CD4-positive, alpha-beta T cell (primary cell): ENCODE measurements around the gene MAPKBP1. TPM values are rescaled to one million over a fixed set of nuclear protein-coding genes. Genes with fewer than 3 reads are reported as not detected.

Experiments used
- ATAC-seq: fragments of 200-7000 bp; cut with Tn5 transposase; one replicate; pipeline ENCODE4 v1.10.0; 2022; ENCODE audit warnings: mild to moderate bottlenecking; ENCODE audit not compliant: poor library complexity
- CTCF ChIA-PET: fragments of 350-600 bp; sonication (Branson Sonifier 250); formaldehyde crosslinking; loops from one replicate; lab custom pipeline; 2021; ENCODE audit warnings: antibody characterized with exemption, inconsistent platforms; lab: Charles Lee
- POLR2A ChIA-PET: fragments of 350-600 bp; sonication (Branson Sonifier 250); formaldehyde crosslinking; loops from one replicate; lab custom pipeline; 2021; ENCODE audit warnings: antibody characterized with exemption, inconsistent platforms; lab: Charles Lee
- DNase-seq, 14 experiments: peaks; one replicate each; pipeline ENCODE4 v3.0.0-alpha.2; 2013 to 2020; ENCODE audit warnings: mixed read lengths in 2 of 14
- H3K27ac ChIP-seq, 2 donors: one replicate each; pipeline versions ENCODE4 v1.5.1 to v1.7.0; 2013; ENCODE audit warnings: low read length in 2 of 2, low read depth in 1 of 2, mild to moderate bottlenecking in 1 of 2
- H3K27me3 ChIP-seq, 2 experiments: 1 replicate in 1 of 2; 2 replicates in 1 of 2; pipeline versions ENCODE4 v1.6.1 to v1.7.0; 2013; ENCODE audit warnings: low read length in 2 of 2, control low read depth in 1 of 2, mild to moderate bottlenecking in 1 of 2, moderate library complexity in 1 of 2; ENCODE audit not compliant: insufficient read depth in 2 of 2, control insufficient read depth in 1 of 2
- H3K36me3 ChIP-seq: one replicate; pipeline ENCODE4 v1.6.1; 2013; ENCODE audit warnings: low read length, control low read depth; ENCODE audit not compliant: insufficient read depth
- H3K4me1 ChIP-seq: one replicate; pipeline ENCODE4 v1.6.1; 2013; ENCODE audit warnings: low read length, control low read depth; ENCODE audit not compliant: insufficient read depth
- H3K4me3 ChIP-seq: one replicate; pipeline ENCODE4 v1.5.1; 2013; ENCODE audit warnings: mild to moderate bottlenecking, low read length, moderate library complexity
- H3K9me3 ChIP-seq, 2 experiments: 1 replicate in 1 of 2; 2 replicates in 1 of 2; pipeline versions ENCODE4 v1.6.1 to v1.7.0; 2013; ENCODE audit warnings: low read length in 2 of 2, mild to moderate bottlenecking in 2 of 2, control low read depth in 1 of 2, moderate library complexity in 1 of 2; ENCODE audit not compliant: control insufficient read depth in 1 of 2, insufficient read depth in 1 of 2
- H3K27ac Mint-ChIP-seq: one replicate; pipeline ENCODE4 v1.8.0; 2020; ENCODE audit warnings: mixed read lengths
- H3K27me3 Mint-ChIP-seq: one replicate; pipeline ENCODE4 v1.8.0; 2021; ENCODE audit warnings: mixed read lengths
- H3K36me3 Mint-ChIP-seq: one replicate; pipeline ENCODE4 v1.8.0; 2021; ENCODE audit warnings: low read depth, mixed read lengths
- H3K4me1 Mint-ChIP-seq: one replicate; pipeline ENCODE4 v1.8.0; 2021; ENCODE audit warnings: low read depth, mixed read lengths
- H3K4me3 Mint-ChIP-seq: one replicate; pipeline ENCODE4 v1.8.0; 2020; ENCODE audit warnings: mild to moderate bottlenecking, mixed read lengths
- H3K9me3 Mint-ChIP-seq: one replicate; pipeline ENCODE4 v1.8.0; 2020; ENCODE audit warnings: mixed read lengths
- intact Hi-C, 2 experiments: fragments of 100-400 bp; cut with DNase I in 1 of 2; cut with micrococcal nuclease in 1 of 2; formaldehyde crosslinking; loops; one replicate each; pipeline versions ENCODE4 v1.15.1 to v1.9.0; 2023 to 2025; cut with DNase I, micrococcal nuclease
- total RNA-seq, 174 experiments: library from RNA in 2 of 174; stranded (reverse) in 2 of 174; gene quantifications; one replicate each; pipeline ENCODE4 v1.2.3 and lab custom pipeline; 2021 to 2026
- TF ChIP-seq, protein P1 (sequence below): fragments of 200-600 bp; IDR thresholded peaks from one replicate; pipeline ENCODE4 v1.8.0; 2022; ENCODE audit warnings: antibody characterized with exemption, mild to moderate bottlenecking

The MAPKBP1 gene
- total RNA-seq, 2 experiments from 2014 or later: 26.0 to 30.0 TPM

DNA sequence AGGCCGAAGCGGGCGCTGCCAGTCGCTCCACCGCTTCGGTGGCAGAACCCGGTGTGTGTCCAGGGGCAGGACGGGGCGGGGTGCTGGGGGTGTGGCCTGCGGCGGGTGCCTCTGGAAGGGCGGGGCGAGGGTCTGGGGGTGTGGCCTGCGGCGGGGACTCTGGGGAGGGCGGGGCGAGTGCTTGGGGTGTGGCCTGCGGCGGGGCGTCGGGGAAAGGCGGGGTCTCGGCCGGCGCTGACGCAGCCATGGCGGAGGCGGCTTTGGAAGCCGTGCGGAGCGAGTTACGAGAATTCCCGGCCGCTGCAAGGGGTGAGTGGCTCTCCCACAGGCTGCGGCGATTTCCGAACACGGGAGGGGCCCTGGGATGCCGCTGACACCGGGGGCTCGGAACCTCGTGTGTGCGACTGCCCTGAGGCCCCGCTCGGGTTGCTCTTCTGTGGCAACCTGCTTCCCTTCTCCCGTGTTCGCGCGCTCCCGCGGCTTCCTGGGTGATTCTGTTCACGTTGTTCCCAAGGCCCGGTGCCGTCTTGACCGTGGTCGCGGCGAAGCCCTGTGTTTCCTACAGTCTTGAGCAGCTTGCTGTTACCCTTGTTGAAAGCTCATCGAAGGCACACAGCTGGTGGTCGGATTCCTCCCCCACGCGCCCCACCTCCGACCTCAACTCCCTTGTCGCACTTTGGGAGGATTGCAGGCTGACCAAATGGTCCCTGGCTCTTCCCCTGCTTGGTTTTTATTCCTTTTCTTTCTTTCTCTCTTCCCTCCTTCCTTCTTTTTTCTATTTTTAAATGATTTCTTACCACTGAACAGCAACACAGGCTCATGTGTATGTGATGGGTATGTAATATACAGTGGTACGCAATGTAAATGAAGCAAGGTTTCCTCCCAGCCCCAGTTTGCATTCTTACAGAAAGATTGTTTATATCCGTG, 53.9 kb downstream of the MAPKBP1 start, which contains the start of gene JMJD7:
Gene JMJD7 (plus strand): TSS at position 213 of the 927 bp plus-strand sequence. CDS start 33 bp downstream, at position 246.
- no peaks in the 10 kb centered on the region for H3K9me3 ChIP-seq
- peak within 1 kb of the TSS; percentile 87 for H3K27ac Mint-ChIP-seq
- H3K27me3 ChIP-seq: no peaks in the 10 kb centered on the region
- H3K4me3 ChIP-seq: peak within 1 kb of the TSS; percentile 92
- H3K9me3 Mint-ChIP-seq: no peaks in the 10 kb centered on the region
- TF ChIP-seq, protein P1, sequence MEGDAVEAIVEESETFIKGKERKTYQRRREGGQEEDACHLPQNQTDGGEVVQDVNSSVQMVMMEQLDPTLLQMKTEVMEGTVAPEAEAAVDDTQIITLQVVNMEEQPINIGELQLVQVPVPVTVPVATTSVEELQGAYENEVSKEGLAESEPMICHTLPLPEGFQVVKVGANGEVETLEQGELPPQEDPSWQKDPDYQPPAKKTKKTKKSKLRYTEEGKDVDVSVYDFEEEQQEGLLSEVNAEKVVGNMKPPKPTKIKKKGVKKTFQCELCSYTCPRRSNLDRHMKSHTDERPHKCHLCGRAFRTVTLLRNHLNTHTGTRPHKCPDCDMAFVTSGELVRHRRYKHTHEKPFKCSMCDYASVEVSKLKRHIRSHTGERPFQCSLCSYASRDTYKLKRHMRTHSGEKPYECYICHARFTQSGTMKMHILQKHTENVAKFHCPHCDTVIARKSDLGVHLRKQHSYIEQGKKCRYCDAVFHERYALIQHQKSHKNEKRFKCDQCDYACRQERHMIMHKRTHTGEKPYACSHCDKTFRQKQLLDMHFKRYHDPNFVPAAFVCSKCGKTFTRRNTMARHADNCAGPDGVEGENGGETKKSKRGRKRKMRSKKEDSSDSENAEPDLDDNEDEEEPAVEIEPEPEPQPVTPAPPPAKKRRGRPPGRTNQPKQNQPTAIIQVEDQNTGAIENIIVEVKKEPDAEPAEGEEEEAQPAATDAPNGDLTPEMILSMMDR: no peak
- ChIA-PET POLR2A (interaction anchor here (1.2 to 3.4 kb wide), 7 partner anchors 16 to 144 kb away, joined by 3 to 25 read pairs (median 5); partner anchors contain the start of genes EHD4 and MAPKBP1), CTCF (interaction anchor here (0.8 to 2.9 kb wide), 3 partner anchors 16 to 77 kb away, joined by 3 to 19 read pairs (median 3); partner anchors contain the start of gene MAPKBP1)
- ATAC-seq (peak; percentile 94), DNase-seq (peak; percentile 92 to 99 (median 96))
- peak within 1 kb of the TSS; percentile 90 for H3K4me3 Mint-ChIP-seq
- no peaks in the 10 kb centered on the region for H3K27me3 Mint-ChIP-seq
- intact Hi-C loops: loop anchor here (1.0 to 5.0 kb wide), 9 partner anchors 54 to 426 kb away; partner anchors contain the start of genes EHD4 (in 1 of the 2), MAPKBP1 (in 1 of the 2), NDUFAF1 (in 1 of the 2) and RTF1 (in 1 of the 2)
- H3K36me3 ChIP-seq: peaks cover 30% of the 10 kb centered on the region
- peaks cover 52% of the 10 kb centered on the region for H3K4me1 ChIP-seq
- peaks cover 41% of the 10 kb centered on the region for H3K36me3 Mint-ChIP-seq
- peaks cover 30% of the 10 kb centered on the region for H3K4me1 Mint-ChIP-seq
- peak within 1 kb of the TSS; percentile 53 to 64 for H3K27ac ChIP-seq

DNA sequence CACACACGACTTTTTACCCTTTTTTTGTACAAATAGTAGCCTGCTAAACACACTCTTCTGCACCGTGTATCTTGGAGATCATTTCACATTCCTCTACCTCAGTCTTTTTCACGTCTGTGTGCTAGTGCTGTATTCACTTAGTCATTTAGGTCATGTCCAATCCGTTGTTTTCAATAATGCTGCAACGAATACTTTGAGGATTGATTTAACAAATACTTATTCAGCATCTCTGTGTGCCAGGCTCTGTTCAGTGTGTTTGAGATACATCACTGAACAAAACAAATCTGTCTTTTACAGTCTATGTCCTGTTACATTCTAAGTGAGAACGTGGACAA, 54.5 kb downstream of the MAPKBP1 start:
- no peaks in the 10 kb centered on the region for H3K9me3 Mint-ChIP-seq
- H3K27ac ChIP-seq: no peak overlapping the region

More for the DNA sequence above, 54.5 kb downstream of the MAPKBP1 start:
- DNase-seq (no peak), ATAC-seq (no peak)
- Mint-ChIP-seq H3K27ac (peak overlapping the region; percentile 87), H3K36me3 (peaks cover 41% of the 10 kb centered on the region), H3K4me3 (peak overlapping the region; percentile 90), H3K4me1 (peaks cover 35% of the 10 kb centered on the region), H3K27me3 (no peaks in the 10 kb centered on the region)
- Histone ChIP-seq H3K27me3 (no peaks in the 10 kb centered on the region), H3K4me3 (peak overlapping the region; percentile 92), H3K4me1 (peaks cover 58% of the 10 kb centered on the region), H3K36me3 (peaks cover 24% of the 10 kb centered on the region), H3K9me3 (no peaks in the 10 kb centered on the region)
- ChIA-PET POLR2A (interaction anchor here (1.5 to 3.4 kb wide), 4 partner anchors 17 to 76 kb away, joined by 3 to 25 read pairs (median 6); partner anchors contain the start of gene MAPKBP1), CTCF (interaction anchor here (0.6 to 2.9 kb wide), 3 partner anchors 55 to 246 kb away, joined by 3 to 19 read pairs (median 4); partner anchors contain the start of gene MAPKBP1)
- TF ChIP-seq, protein P1: no peak
- intact Hi-C loops: loop anchor here (1.0 to 5.0 kb wide), 8 partner anchors 54 to 426 kb away; partner anchors contain the start of genes EHD4 (in 1 of the 2), MAPKBP1 (in 1 of the 2), NDUFAF1 (in 1 of the 2) and RTF1 (in 1 of the 2)
